Thyroid gland (tissue), 4 donors: ENCODE results near the gene VSTM5.

Experiments
- POLR2A ChIP-seq, 2 donors: fragments of 450-650 bp; IDR thresholded peaks; one replicate each; pipeline ENCODE4 v1.6.1; 2017; ENCODE audit warnings: antibody characterized with exemption in 2 of 2, mild to moderate bottlenecking in 2 of 2, moderate library complexity in 1 of 2
- TF ChIP-seq, protein P1 (sequence below), 6 experiments: fragments of 200-600 bp in 3 of 6; fragments of 450-650 bp in 3 of 6; sonication (generic) in 3 of 6; IDR thresholded peaks; one replicate each; pipeline ENCODE4 v1.5.1; 2016 to 2019; ENCODE audit warnings: antibody characterized with exemption in 6 of 6, mild to moderate bottlenecking in 2 of 6, inconsistent platforms in 1 of 6, moderate library complexity in 1 of 6

DNA sequence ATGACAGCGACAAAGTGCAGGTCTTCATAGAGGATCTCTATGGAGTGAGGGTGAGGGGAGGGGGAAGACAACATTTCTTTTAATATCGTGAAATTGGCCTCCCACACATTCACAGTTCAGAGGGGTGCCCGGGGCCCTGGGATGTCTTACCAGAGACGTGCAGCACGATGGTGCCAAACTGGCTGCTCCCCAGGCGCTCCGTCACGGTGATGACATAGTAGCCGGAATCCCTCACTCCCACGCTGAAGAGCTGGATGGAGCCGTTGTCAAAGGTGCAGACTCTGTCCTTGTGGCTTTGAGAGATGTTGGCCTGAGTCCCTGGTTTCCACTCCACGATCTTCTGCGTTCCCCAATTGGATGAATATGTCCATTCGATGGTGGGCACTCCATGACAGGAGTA, 29.6 kb downstream of the VSTM5 start:
- TF ChIP-seq, protein P1, sequence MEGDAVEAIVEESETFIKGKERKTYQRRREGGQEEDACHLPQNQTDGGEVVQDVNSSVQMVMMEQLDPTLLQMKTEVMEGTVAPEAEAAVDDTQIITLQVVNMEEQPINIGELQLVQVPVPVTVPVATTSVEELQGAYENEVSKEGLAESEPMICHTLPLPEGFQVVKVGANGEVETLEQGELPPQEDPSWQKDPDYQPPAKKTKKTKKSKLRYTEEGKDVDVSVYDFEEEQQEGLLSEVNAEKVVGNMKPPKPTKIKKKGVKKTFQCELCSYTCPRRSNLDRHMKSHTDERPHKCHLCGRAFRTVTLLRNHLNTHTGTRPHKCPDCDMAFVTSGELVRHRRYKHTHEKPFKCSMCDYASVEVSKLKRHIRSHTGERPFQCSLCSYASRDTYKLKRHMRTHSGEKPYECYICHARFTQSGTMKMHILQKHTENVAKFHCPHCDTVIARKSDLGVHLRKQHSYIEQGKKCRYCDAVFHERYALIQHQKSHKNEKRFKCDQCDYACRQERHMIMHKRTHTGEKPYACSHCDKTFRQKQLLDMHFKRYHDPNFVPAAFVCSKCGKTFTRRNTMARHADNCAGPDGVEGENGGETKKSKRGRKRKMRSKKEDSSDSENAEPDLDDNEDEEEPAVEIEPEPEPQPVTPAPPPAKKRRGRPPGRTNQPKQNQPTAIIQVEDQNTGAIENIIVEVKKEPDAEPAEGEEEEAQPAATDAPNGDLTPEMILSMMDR (IDR thresholded peaks at IDR 0.05) = no peak
- TF ChIP-seq POLR2A (IDR thresholded peaks at IDR 0.05) = no peak
